HCT116 (cell line): ENCODE results near the gene FIZ1. TPM values are rescaled to one million over a fixed set of nuclear protein-coding genes. Genes with fewer than 3 reads are reported as not detected.

Source experiments
- ATAC-seq: fragments of 200-7000 bp; cut with Tn5 transposase; 2 replicates; pipeline ENCODE4 v1.9.1; 2020; ENCODE audit warnings: mild to moderate bottlenecking, moderate library complexity
- BruUV-seq: library from RNA; stranded (reverse); fragments of 400-500 nt; replicated peaks from 2 replicates; lab custom pipeline; 2021; lab: Mats Ljungman, UMichigan
- CTCF ChIA-PET: fragments of 300-600 bp; sonication (Branson Sonifier 250); formaldehyde crosslinking; loops from one replicate; lab custom pipeline; 2021; ENCODE audit warnings: antibody characterized with exemption; lab: Charles Lee
- POLR2A ChIA-PET: fragments of 300-600, 350-600 bp; sonication (Branson Sonifier 250); formaldehyde crosslinking; loops from one replicate; lab custom pipeline; 2021; ENCODE audit warnings: antibody characterized with exemption; lab: Charles Lee
- RAD21 ChIA-PET, 2 experiments: fragments of 300-600 bp; sonication (Branson Sonifier 250); formaldehyde crosslinking; loops; one replicate each; lab custom pipeline; 2023; ENCODE audit warnings: low total read pairs in 2 of 2; ENCODE audit not compliant: uncharacterized antibody in 2 of 2, unreplicated experiment in 2 of 2, low non-redundant PET in 1 of 2; lab: Charles Lee
- DNase-seq: peaks from one replicate; pipeline ENCODE4 v3.0.0-alpha.2; 2010; ENCODE audit warnings: low read depth, low spot score
- H2AFZ ChIP-seq: fragments of 200-600 bp; shearing (Covaris generic), sonication (generic); 2 replicates; pipeline ENCODE4 v1.6.1; 2017; ENCODE audit warnings: low read depth, mixed run types, mixed read lengths, antibody characterized with exemption, low read length; ENCODE audit not compliant: poor library complexity, severe bottlenecking
- H3K27ac ChIP-seq: 2 replicates; pipeline ENCODE4 v1.5.1; 2012; ENCODE audit warnings: low read depth, low read length
- H3K27me3 ChIP-seq: fragments of 200-600 bp; sonication (generic); 2 replicates; pipeline ENCODE4 v1.6.1; 2016; ENCODE audit warnings: mixed run types, low read length, mixed read lengths; ENCODE audit not compliant: insufficient read depth
- H3K36me3 ChIP-seq, 2 experiments: fragments of 200-500 bp in 1 of 2; fragments of 200-600 bp in 1 of 2; sonication (Bioruptor generic) in 1 of 2; sonication (generic) in 1 of 2; 2 replicates each; pipeline versions ENCODE4 v1.5.1 to v1.6.1; 2014 to 2016; ENCODE audit warnings: low read length in 2 of 2, inconsistent platforms in 1 of 2, mixed read lengths in 1 of 2, mixed run types in 1 of 2; ENCODE audit not compliant: insufficient read depth in 2 of 2, control insufficient read depth in 1 of 2
- H3K4me1 ChIP-seq, 2 experiments: fragments of 200-600 bp in 1 of 2; sonication (generic) in 1 of 2; 2 replicates each; pipeline versions ENCODE4 v1.5.1 to v1.6.1; 2012 to 2017; ENCODE audit warnings: low read length in 2 of 2, inconsistent platforms in 1 of 2, mild to moderate bottlenecking in 1 of 2, mixed read lengths in 1 of 2, mixed run types in 1 of 2, moderate library complexity in 1 of 2; ENCODE audit not compliant: insufficient read depth in 2 of 2, control insufficient read depth in 1 of 2
- H3K4me2 ChIP-seq: fragments of 200-600 bp; sonication (generic); 2 replicates; pipeline ENCODE4 v1.6.1; 2017; ENCODE audit warnings: mixed run types, low read length, mixed read lengths
- H3K4me3 ChIP-seq, 2 experiments: fragments of 200-600 bp in 1 of 2; sonication (generic) in 1 of 2; replicated peaks in 1 of 2; 2 replicates each; pipeline ENCODE4 v1.5.1; 2011 to 2016; ENCODE audit warnings: low read length in 2 of 2, control low read depth in 1 of 2, low read depth in 1 of 2, mild to moderate bottlenecking in 1 of 2, mixed read lengths in 1 of 2, mixed run types in 1 of 2
- H3K79me2 ChIP-seq: fragments of 200-600 bp; sonication (generic); 2 replicates; pipeline ENCODE4 v1.6.1; 2017; ENCODE audit warnings: mild to moderate bottlenecking, mixed run types, low read length, moderate library complexity, mixed read lengths; ENCODE audit not compliant: insufficient read depth
- H3K9ac ChIP-seq: fragments of 200-600 bp; sonication (generic); 2 replicates; pipeline ENCODE4 v1.6.1; 2016; ENCODE audit warnings: low read length, mixed read lengths
- H3K9me2 ChIP-seq: fragments of 200-600 bp; sonication (generic), shearing (Covaris generic); 2 replicates; pipeline ENCODE4 v1.6.1; 2017; ENCODE audit warnings: mixed run types, mild to moderate bottlenecking, moderate library complexity; ENCODE audit not compliant: insufficient read depth
- H3K9me3 ChIP-seq, 2 experiments: fragments of 200-500 bp in 1 of 2; fragments of 200-600 bp in 1 of 2; sonication (Bioruptor generic) in 1 of 2; sonication (generic) in 1 of 2; 2 replicates each; pipeline ENCODE4 v1.6.1; 2014 to 2017; ENCODE audit warnings: low read length in 2 of 2, mixed read lengths in 2 of 2, inconsistent platforms in 1 of 2, low read depth in 1 of 2, mild to moderate bottlenecking in 1 of 2, mixed run types in 1 of 2, moderate library complexity in 1 of 2; ENCODE audit not compliant: control insufficient read depth in 1 of 2, insufficient read depth in 1 of 2
- H4K20me1 ChIP-seq: fragments of 200-600 bp; sonication (generic), shearing (Covaris generic); 2 replicates; pipeline ENCODE4 v1.6.1; 2017; ENCODE audit warnings: mixed run types, mild to moderate bottlenecking, moderate library complexity; ENCODE audit not compliant: insufficient read depth
- ATF3 ChIP-seq: IDR thresholded peaks from 2 replicates; pipeline ENCODE4 v1.6.1; 2012
- CTCF ChIP-seq, 3 experiments: fragments of 200-600 bp in 1 of 3; sonication (generic) in 1 of 3; IDR thresholded peaks in 2 of 3; conservative IDR thresholded peaks in 1 of 3; 2 replicates each; pipeline ENCODE4 v1.5.1; 2012 to 2017; ENCODE audit warnings: low read depth in 2 of 3, low read length in 2 of 3, antibody characterized with exemption in 1 of 3, borderline replicate concordance in 1 of 3, control low read depth in 1 of 3, mild to moderate bottlenecking in 1 of 3, mixed read lengths in 1 of 3, mixed run types in 1 of 3, moderate library complexity in 1 of 3; ENCODE audit not compliant: insufficient read depth in 1 of 3
- EGR1 ChIP-seq: IDR thresholded peaks from 2 replicates; pipeline ENCODE4 v1.6.1; 2012; ENCODE audit warnings: low read depth
- ELF1 ChIP-seq: IDR thresholded peaks from 2 replicates; pipeline ENCODE4 v1.6.1; 2012; ENCODE audit warnings: low read depth, borderline replicate concordance
- MAX ChIP-seq: IDR thresholded peaks from 2 replicates; pipeline ENCODE4 v1.6.1; 2012
- POLR2A ChIP-seq: IDR thresholded peaks from 2 replicates; pipeline ENCODE4 v1.7.0; 2011; ENCODE audit warnings: borderline replicate concordance; ENCODE audit not compliant: insufficient read depth, insufficient read length; ENCODE audit errors: extremely low read depth
- POLR2AphosphoS5 ChIP-seq: IDR thresholded peaks from 2 replicates; pipeline ENCODE4 v1.6.1; 2011; ENCODE audit warnings: mild to moderate bottlenecking, low read depth, low read length, moderate library complexity
- SIN3A ChIP-seq: IDR thresholded peaks from 2 replicates; pipeline ENCODE4 v1.6.1; 2012; ENCODE audit warnings: low read depth
- SP1 ChIP-seq: IDR thresholded peaks from 2 replicates; pipeline ENCODE4 v1.6.1; 2012; ENCODE audit warnings: low read depth
- YY1 ChIP-seq: IDR thresholded peaks from 2 replicates; pipeline ENCODE4 v1.6.1; 2011; ENCODE audit warnings: low read length, low read depth, moderate library complexity, mild to moderate bottlenecking; ENCODE audit not compliant: insufficient replicate concordance; ENCODE audit errors: extremely low read depth
- ZNF274 ChIP-seq: fragments of 200-500 bp; sonication (Bioruptor generic); IDR thresholded peaks from 2 replicates; pipeline ENCODE4 v1.6.1; 2014; ENCODE audit warnings: mild to moderate bottlenecking, low read depth, low read length, inconsistent platforms
- intact Hi-C: fragments of 100-400 bp; cut with micrococcal nuclease; formaldehyde crosslinking; loops from 2 replicates; pipeline ENCODE4 v1.10.0; 2022
- total RNA-seq: library from RNA; stranded (reverse); gene quantifications from one replicate; pipeline ENCODE4 v1.2.1, GENCODE V29; 2021; ENCODE audit not compliant: unreplicated experiment

Gene FIZ1
- total RNA-seq, 1 experiment from 2014 or later = 15.3 TPM

GRCh38 chr19:55599842-55600661, 735 bp upstream of the FIZ1 start, which contains the start of gene ZNF524:
ZNF524 (plus strand) TSS chr19:55600288; CDS start chr19:55602113, 1,825 bp downstream.
- peak; percentile 82 for DNase-seq
- Histone ChIP-seq H3K27me3 (no peaks in the 10 kb centered on the region), H3K9me3 (no peaks in the 10 kb centered on the region), H3K4me1 (peaks cover 27 to 45% of the 10 kb centered on the region in 2 experiments), H3K36me3 (peaks cover 3 to 14% of the 10 kb centered on the region in 2 experiments), H3K9ac (peak within 1 kb of the TSS; percentile 80), H3K4me3 (peak within 1 kb of the TSS; percentile 56 to 67), H4K20me1 (no peaks in the 10 kb centered on the region), H3K27ac (peak within 1 kb of the TSS; percentile 83), H3K4me2 (peak within 1 kb of the TSS; percentile 96), H3K9me2 (no peaks in the 10 kb centered on the region), H3K79me2 (peaks cover 4% of the 10 kb centered on the region; the same call in 1 of the 2 replicates), H2AFZ (peak within 1 kb of the TSS; percentile 57)
- ChIA-PET POLR2A (interaction anchor here (0.8 to 1.8 kb wide), 9 partner anchors 9 to 124 kb away, joined by 3 to 9 read pairs (median 5); partner anchors contain the start of genes U2AF2, ZNF628 and ZNF784), CTCF (interaction anchor here (1.1 to 2.5 kb wide), 4 partner anchors 32 to 133 kb away, joined by 5 to 14 read pairs (median 6); no protein-coding TSS in a partner anchor), RAD21 (interaction anchor here (0.6 kb wide), 2 partner anchors 20 to 85 kb away, joined by 3 read pairs; no protein-coding TSS in a partner anchor)
- intact Hi-C loops = loop anchor here (1.0 kb wide), 1 partner anchor 24 kb away; the partner anchor contains the start of gene ZNF784
- no TSS peak for BruUV-seq
- ATAC-seq = peak; percentile 46
- TF ChIP-seq SP1 (peak; percentile 76), YY1 (peak; percentile 90), ATF3 (no peak), EGR1 (peak; percentile 90), CTCF (IDR thresholded peaks at IDR 0.05 in 2 of 3, conservative IDR thresholded peaks at IDR 0.05 in 1 of 3; ENCODE audit: borderline replicate concordance in 1 of 3, insufficient read depth in 1 of 3, low read depth in 2 of 3, low read length in 2 of 3) (no peak), POLR2AphosphoS5 (peak; percentile 44; the same call in 1 of the 2 replicates), ELF1 (no peak; the same call in 1 of the 2 replicates), SIN3A (0 out of 2 replicates have a peak, but pooled peaks have one; percentile 34), ZNF274 (no peak), MAX (peak; percentile 72; the same call in 1 of the 2 replicates), POLR2A (peak; percentile 50)
- TF ChIP-seq, all 23 proteins: peak for 7
